ENCODE results near the gene PREX1.
"Not testable (repeated sequence)": the region's sequence is repeated elsewhere in the genome, so short reads cannot be mapped to it uniquely, and the experiment has no call there.

PREX1 gene

GRCh38 chr20:48812600-48813445 is 15.0 kb downstream of the PREX1 start:
- DNase-seq (ENCODE audit: low read depth): no peak

DNA sequence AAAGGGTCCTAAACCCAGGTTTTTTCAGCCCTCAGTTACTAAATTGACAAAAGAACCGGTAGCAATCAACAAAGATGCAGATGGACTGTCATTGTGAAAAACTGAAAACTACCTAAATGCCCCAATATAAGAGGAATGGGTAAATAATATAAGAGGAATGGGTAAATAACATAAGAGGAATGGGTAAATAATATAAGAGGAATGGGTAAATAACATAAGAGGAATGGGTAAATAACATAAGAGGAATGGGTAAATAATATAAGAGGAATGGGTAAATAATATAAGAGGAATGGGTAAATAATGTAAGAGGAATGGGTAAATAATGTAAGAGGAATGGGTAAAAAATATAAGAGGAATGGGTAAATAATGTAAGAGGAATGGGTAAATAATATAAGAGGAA is 15.7 kb downstream of the PREX1 start:
- DNase-seq (ENCODE audit: low read depth): not testable (repeated sequence)

- no peak for DNase-seq (ENCODE audit: low read depth)
These were observed 18.1 kb downstream of the PREX1 start for GRCh38 chr20:48809673-48810072.

DNA sequence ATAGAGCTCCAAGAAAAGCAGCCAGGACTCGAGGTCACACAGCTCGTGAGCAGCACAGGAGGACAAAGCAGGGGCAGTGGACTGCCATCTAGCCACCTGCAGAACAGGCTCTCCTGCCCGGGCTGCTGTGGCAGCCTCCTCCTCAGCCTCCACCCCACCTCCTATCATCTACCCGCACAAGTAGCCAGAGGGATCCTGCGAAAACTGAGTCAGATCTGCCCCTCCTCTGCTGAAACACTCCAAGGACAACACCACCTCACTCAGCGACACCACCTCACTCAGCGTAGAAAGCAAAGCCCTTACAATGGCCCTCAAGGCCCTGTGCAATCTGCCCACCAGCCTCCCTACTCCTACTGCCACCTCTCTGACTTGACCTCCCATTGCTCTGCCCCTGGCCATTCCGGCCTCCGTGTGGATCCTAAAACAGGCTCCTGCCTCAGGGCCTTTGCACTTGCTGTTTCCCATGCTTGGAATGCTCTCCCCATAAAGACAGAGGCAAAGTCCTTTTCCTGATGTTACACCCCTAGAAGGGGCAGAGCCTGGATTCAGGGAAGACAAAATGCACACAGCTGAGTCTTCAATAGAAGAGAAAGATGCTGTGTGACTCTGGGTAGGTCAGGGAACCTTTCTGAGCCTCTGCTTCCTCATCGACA is 19.3 kb downstream of the PREX1 start:
- no peak for DNase-seq (ENCODE audit: low read depth)

DNA sequence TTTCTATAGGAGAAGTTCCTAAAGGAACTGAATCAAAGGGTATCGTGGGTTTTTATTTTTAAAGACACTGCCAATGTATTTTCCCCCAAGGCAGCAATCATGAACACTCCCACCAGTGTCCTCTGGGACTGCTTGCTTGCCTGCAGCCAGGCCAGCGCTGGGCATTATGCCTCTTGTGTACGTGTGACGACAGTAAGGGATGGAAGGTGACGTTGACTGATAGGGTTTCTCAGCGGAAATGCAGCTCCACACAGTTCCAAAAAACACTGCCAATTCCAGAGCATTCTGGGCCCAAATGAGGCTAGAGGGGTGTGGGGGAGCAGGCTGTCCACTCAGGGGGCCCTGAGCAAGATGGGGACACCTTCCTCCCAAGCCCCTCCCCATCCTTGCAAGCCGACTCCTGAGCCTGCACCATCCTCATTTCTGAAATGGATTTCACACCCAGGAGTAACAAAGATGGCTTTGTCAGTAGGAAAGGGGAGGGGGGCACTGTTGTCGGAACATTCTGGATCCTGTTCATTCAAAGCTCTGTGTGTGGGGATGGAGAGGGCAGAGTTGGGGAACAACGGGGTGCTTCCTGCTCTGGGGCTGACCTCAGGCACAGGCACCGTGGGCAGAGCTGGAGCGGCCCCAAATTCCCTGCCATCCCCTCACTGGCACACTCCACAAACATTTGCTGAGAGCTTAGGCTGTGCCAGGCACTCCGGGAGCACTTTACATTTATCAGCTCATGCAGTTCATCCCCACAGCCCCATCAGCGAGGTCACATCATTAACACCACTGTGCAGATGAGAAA is 20.0 kb downstream of the PREX1 start:
- no peak for DNase-seq (ENCODE audit: low read depth)

DNA sequence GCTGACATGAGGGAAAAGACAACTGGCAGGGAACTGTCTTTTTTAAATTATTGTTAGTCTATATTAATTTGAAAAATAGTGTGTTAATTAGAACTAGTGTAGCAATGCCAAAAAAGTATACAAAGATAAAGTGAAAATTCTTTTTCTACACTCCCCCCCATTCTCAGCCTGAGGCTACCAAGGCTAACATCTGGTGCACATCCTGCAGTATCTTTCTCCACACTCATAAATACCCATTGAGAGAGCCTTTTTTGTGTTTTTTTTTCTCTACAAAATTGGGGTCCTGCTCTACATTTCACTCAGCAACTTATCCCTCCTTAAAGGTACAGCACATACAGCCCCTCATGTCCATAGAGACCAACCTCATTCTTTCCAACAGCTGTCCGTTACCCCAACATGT is 20.7 kb downstream of the PREX1 start:
- no peak for DNase-seq (ENCODE audit: low read depth)

- DNase-seq (ENCODE audit: low read depth): no peak
These were observed 22.1 kb downstream of the PREX1 start for GRCh38 chr20:48805716-48806115.

GRCh38 chr20:48805286-48805685 is 22.5 kb downstream of the PREX1 start:
- no peak for DNase-seq (ENCODE audit: low read depth)

DNA sequence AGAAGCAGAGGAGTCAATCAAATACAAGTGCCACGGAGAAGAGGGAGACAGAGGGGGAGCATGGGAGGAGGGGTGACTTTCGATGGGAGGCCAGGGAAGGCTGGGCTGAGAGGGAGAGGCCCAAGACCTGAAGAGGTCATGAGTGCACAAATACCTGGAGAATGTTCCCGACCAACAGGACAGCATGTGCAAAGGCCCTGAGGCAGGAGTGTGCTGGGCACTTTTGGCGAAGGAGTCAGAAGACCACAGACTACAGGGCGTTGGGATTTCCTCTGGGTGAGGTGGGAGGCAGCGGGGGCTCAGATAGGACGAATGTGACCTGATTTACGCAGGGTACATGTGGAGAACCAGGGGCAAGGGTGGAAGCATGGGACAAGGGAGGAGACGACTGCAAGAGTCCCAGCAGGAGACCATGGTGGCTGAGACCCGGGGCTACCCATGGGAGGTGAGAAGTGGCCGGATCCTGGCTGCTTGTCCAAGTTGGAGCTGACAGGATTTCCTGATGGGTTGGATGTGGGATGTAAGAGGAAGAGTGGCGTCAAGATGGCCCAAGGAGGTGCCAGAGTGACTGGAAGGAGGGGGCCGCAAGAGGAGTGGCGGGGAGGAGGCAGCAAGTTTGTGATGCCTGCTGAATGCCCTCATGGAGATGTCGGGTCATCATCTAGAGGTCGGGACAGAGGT is 23.4 kb downstream of the PREX1 start:
- no peak for DNase-seq (ENCODE audit: low read depth)

- DNase-seq (ENCODE audit: low read depth): no peak
These were observed 24.4 kb downstream of the PREX1 start for GRCh38 chr20:48803176-48804053.

DNA sequence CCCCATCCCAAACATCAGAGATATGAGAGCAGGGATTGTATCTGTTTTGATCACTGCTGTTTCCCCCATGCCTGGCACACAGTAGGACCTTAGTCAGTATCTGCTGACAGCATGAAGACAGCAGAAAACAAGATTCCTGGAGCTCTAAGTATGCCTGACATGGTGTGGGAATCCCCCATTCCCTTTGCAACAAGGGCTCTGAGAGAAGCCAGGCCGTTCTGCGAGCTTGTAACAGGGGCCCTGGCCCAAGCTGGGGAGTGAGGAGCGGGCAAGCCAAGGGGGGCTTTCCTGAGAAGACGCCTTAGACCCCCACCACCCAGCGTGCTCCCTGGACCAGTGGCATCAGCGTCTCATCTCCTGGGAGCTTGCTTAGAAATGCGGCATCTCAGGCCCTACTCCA is 25.2 kb downstream of the PREX1 start:
- DNase-seq (ENCODE audit: low read depth): no peak

GRCh38 chr20:48802216-48802615 is 25.6 kb downstream of the PREX1 start:
- DNase-seq (ENCODE audit: low read depth): no peak

DNA sequence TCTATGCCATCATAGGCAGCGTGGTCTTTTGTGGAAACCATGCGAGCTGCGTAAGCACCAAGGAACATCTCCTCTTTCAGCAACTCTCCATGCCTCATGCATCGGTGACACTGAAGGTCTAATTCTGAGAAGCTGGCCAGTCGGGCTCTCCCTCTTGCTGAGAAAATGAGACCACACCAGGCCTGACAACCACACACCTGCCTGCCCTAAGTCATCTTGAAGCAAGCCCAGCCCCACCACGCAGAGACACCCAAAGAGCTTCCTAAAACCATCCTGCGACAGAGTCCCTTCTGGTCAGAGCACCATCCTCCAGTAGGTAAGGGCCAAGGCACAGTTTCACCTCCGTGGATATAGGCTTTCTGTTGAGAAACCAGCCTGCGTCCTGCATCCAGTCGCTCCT is 26.6 kb downstream of the PREX1 start:
- DNase-seq (ENCODE audit: low read depth): no peak

DNA sequence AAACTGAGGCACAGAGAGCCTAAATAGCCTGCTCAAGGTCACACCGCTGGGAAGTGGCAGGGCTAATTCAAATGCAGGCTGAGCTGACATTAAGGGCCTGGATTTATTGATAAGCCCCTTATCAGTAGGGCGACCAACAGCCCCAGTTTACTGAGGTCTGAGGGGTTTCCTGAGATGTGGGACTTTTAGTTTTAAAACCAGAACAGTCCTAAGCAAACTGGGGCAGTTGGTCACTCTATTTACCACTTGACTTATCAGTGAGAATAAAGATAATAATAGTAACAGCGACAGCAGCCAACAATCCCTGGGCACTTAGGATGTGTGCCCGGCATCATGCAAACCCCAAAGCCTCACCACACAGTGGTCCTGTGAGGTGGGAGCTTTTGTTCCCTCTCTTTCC is 27.6 kb downstream of the PREX1 start:
- no peak for DNase-seq (ENCODE audit: low read depth)

DNA sequence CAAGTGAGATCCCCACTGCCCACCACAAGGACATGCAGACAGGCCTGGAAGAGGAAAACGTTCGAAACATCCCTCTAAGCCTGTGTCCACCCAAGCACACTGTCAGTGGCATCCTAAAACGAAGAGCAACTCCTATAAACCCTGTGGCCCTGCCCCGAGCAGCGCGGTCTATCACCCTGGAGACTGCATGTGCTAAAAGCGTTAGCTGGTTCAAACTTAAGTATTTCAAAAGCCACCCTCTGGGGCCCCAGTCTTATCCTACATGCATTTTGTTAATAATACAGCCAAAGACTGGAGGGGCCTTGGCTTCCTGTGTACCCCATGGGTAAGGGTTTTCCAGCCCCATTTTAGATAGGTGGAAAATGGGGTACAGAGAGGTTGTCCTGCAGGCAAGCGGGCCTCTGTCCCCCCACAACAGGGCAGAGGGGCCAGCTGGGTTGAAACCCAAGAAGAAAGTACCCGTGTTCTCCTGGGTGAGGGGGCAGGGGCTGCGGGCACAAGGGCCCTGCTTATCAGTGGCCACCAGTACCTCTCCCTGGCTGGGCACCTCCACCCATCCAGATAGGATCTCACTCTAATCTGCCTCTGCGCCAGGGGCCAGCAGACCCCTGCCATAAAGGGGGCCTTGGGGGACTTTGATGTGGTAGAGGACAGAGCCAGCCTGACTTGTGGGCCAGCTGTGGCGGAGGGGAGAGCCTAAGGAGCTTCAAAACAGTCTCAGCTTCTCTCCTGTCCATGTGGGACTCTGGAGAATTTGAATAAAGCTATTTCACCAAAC is 28.3 kb downstream of the PREX1 start:
- DNase-seq (ENCODE audit: low read depth): no peak

DNA sequence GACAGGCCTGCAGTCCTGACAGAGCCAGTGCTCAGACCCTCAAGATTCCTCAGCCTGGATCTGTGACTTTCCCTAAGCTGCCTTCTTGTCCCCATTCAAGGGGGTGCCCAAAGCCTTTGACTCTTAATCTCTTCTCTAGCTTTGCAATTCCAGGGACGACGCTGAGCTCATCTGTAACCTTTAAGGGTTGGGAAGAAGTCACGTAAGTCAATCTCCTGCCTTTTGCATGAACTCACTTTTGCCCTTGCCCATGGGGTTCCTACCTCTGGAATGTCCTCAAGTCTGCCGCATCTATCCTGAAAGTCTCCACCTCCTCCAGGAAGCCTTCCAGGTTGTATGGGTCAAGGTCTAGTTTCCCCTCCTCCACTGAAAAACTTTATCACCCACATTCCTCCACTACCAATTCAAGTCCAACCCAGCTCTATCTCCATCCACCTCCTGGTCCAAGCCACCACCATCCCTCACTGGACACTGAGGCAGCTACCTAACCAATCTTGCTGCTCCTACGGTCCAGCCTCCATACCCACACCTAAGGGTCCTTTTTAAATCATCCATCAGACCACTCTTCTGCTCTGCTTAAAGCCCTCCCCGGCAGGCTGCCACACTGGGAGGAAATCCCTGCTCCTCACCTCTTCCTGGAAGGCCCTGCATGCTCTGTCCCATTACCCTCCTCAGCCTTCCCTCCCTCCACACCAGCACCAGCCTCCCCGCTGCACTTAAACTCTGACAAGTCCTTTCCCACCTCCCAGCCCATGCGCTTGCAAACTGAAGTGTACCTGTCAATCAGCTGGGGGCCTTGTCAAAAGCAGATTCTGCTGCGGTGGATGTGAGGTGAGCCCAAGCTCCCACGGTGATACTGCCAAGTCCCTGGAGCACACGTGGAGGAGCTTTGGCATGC is 29.7 kb downstream of the PREX1 start:
- DNase-seq (ENCODE audit: low read depth): no peak

- no peak for DNase-seq (ENCODE audit: low read depth)
These were observed 30.4 kb downstream of the PREX1 start for GRCh38 chr20:48797275-48797825.

DNA sequence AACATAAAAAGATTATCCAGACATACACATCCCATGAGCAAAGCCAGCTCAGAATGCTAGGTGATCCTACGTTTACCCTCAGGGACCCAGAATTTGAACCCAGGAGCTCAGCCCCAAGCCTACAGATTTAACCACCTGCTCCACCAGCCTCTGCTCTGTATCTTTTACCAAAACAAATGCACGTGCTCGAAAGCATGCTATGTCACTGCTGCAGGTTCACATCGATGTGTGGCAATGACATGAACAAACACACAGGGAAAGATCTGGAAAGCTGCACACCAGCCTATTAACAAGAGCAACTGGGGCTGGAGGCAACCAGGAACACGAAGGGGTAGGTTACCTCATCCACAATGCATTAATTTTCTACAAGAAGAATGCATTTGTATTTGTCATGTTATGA is 32.1 kb downstream of the PREX1 start:
- DNase-seq (ENCODE audit: low read depth): no peak

DNA sequence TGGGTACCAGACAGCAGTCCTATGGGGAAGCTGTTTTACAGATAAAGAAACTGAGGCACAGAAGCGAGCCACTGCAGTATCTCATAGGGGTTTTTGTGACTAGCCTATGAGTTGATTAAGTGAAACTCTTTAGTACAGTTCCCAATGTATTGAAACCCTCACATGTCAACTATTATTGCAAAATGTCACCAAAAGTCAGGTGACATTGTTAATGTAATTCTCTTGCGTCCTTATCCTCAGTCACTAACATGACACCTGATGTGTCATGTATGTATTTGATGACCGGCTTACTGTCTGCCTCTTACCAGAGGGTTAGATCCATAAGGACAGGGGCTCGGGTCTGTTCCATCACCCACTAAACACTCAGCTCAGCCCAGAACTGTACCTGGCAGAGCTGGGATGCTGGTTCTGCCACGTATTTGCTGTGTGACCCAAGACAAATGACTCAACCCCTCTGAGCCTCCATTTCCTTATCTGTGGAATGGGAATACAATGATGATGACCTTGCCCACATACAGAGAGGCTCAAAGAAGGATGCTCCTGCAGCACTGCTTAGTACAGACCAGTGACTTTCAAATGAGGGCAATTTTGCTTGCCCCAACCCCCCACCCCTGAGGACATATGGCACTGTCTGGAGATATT is 32.9 kb downstream of the PREX1 start:
- DNase-seq (ENCODE audit: low read depth): no peak
